GM18507 (cell line): ENCODE results near the gene C17orf75.
"Not testable (repeated sequence)": the region's sequence is repeated elsewhere in the genome, so short reads cannot be mapped to it uniquely, and the experiment has no call there.

Experiments used
- DNase-seq: peaks from one replicate; pipeline ENCODE4 v3.0.0; 2011; ENCODE audit warnings: low read depth; ENCODE audit not compliant: insufficient read length; ENCODE audit errors: extremely low spot score
- FAIRE-seq: peaks from 2 replicates; lab custom pipeline; 2011; peaks lifted over from hg19 to GRCh38; lab: Jason Lieb, UNC

C17orf75 gene

DNA sequence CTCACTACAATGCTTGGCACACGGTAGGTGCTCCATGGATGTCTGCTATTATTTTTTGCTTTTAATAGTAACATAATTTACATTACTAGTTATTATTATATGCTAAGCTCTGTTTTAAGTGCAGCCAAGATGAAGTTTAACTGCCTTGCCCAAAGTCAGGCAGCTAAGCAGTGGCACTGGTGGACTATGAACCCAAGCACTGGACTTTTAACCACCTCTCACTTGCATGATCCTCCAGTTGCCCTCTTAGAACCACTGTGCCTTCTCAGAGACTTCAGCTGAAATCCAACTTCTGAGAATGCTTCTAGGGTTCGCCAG, 6.5 kb upstream of the C17orf75 start:
- FAIRE-seq (no peak), DNase-seq (no peak)

DNA sequence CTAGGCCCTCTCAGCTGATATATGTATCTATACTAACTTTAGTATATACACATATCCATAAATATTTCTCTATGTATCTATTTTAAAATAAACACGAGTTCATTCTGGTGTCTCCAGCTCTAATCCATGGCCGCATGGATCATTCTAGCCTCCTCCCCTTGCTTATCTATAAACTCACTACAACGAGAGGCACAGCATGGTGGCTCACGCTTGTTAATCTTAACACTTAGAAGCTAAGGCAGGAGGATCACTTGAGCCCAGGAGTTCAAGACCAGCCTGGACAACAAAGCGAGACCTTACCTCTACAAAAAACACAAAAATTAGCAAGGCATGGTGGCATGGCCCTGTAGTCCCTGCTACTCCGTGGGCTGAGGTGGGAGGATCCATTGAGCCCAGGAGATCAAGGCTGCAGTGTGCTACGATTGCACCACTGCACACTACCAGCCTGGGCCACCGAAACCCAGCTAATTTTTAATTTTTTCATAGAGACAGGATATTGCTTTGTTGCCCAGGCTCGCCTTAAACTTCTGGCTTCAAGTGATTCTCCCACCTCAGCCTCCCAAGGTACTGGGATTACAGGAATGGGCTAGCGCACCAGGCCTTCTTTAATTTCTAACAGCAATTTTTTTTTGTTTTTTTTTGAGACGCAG, 4.1 kb upstream of the C17orf75 start:
- no peak for FAIRE-seq

DNA sequence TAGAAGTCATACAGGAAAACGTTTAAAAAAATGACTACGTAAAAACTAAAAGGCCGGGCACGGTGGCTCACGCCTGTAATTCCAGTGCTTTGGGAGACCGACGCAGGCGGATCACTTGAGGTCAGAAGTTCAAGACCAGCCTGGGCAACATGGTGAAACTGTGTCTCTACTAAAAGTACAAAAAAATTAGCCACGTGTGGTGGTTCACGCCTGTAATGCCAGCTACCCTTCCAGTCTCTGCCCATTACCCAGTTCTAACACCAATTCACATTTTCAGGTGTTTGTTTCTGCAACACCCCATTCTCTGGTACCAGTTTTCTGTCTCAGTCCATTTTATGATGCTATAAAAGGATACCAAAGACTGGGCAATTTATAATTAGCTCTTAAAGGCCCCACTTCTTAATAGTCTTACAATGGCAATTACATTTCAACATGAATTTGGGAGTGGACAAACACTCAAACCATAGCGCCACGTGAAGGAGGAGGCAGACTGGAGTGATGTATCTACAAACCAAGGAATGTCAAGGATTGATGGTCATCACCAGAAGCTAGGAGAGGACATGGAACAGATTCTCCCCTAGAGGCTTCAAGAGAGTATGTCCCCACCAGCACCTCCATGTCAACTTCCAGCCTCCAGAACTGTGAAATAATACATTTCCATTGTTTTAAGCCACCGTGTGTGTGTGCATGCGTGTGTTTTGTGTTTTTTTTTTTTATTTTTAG, 791 bp upstream of the C17orf75 start:
- DNase-seq = no peak
- FAIRE-seq = no peak

More for the DNA sequence above, 4.1 kb upstream of the C17orf75 start:
- DNase-seq = no peak

DNA sequence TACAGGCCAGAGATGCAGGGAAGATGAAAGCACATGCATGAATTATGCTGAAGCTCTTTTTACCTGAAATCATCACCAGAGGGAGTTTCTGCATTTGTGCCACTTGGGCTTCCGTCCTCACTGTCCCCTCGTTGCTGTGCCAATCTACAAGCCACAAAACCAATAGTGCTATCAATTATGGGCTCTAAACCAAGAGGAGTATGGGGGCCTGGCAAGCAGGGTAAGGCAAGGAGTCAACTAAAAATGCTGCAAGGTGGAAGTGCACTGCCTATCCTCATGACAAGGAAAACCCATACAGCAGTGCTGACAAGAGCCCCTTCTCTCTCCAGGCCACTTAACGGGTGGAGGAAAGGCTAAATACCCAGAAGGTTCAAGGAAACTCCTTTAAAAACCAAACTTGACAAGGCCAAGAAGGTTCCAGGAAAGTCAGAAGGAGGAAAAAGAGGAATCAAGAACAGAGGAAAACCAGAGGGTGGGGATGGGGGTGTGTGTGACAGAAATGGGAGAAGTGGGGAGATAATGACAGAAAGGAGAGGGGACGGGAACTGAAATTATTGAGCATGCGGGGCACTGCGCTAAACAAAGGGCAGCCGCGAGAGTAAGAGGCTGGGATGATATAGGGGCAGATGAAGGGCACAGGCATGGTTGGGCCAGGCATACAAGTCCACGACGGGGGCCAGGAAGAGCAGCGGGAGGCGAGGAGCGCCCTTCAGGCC, 674 bp downstream of the C17orf75 start:
- FAIRE-seq (peak; percentile 72), DNase-seq (no peak)

GRCh38 chr17:32335687-32336086, 6.3 kb downstream of the C17orf75 start:
- FAIRE-seq (no peak), DNase-seq (no peak)

DNA sequence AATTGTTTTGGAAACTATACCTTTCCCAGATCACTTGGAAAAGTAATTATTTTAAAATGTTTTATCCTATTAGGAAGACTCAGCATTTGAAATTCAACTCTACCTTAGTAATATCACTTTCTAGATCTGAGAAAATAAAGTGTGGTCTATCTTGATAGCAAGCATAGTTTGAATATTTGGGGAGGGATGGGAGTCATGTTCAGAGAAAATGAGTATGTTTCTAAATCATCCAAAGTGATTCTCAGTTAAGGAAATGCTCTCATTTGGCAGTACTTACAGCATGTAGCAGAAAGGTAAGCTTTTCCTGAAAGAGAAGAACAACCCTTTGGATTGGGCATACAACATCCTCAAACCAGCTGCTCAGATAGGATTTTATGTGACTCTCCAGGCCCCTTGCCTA, 6.9 kb downstream of the C17orf75 start:
- FAIRE-seq (no peak), DNase-seq (no peak)

GRCh38 chr17:32333187-32333586, 8.8 kb downstream of the C17orf75 start:
- FAIRE-seq (no peak), DNase-seq (no peak)

- no peak for FAIRE-seq
- DNase-seq = no peak
Observed at GRCh38 chr17:32331243-32332040, 10.5 kb downstream of the C17orf75 start.

DNA sequence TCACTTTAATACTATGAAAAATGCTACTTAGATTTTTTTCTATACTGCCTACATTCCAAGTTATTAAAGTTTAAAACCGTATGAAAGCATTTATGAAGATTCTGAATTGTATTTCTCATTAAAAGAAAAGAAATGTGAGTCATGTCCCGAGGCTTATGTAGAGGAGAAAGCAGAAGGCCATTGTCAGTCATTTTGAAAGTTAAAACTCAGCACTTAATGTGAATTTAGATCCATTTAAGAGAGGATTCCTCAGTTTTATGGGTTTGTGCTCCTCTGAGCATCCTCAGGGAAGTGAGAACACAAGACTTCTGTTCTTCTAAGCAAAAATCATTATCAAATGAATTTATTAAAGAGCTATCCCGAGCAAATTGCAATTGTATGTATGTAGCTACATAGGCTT, 11.8 kb downstream of the C17orf75 start:
- no peak for FAIRE-seq
- no peak for DNase-seq

DNA sequence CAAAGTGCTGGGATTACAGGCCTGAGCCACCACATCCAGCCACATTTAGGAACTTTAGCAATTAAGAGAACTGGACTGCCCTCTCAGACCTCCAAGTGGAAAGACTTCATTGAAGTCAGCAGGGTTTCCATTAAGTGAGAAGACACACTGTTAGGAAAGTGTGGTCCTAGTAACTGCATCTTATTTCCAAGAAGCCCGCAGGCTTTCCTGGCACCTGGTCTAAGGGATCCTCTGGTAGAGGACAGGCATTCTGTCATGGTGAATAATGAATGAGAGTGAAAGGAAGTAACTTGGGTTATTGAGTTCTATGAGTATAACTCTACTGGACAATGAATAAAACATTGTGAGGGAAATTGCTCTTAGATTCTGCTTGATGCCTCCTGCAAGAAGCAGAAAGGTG, 14.1 kb downstream of the C17orf75 start:
- DNase-seq (no peak), FAIRE-seq (no peak)

GRCh38 chr17:32323811-32324491, 18.0 kb downstream of the C17orf75 start:
- FAIRE-seq (peak; percentile 84), DNase-seq (no peak)

GRCh38 chr17:32323046-32323445, 18.9 kb downstream of the C17orf75 start:
- no peak for DNase-seq
- FAIRE-seq = no peak

DNA sequence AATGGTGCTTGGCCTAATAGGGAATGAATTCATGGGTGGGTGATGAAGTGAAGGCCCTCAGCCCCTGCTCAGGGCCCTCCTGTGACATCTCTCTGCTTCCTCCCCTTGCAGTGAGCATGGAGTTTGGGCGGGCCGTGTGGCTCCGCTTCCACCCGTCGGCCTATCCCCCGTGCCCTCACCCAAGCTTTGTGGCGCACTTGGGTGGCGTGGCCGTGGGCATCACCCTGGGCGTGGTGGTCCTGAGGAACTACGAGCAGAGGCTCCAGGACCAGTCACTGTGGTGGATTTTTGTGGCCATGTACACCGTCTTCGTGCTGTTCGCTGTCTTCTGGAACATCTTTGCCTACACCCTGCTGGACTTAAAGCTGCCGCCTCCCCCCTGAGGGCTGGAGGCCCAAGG, 21.1 kb downstream of the C17orf75 start:
- DNase-seq (no peak), FAIRE-seq (no peak)

DNA sequence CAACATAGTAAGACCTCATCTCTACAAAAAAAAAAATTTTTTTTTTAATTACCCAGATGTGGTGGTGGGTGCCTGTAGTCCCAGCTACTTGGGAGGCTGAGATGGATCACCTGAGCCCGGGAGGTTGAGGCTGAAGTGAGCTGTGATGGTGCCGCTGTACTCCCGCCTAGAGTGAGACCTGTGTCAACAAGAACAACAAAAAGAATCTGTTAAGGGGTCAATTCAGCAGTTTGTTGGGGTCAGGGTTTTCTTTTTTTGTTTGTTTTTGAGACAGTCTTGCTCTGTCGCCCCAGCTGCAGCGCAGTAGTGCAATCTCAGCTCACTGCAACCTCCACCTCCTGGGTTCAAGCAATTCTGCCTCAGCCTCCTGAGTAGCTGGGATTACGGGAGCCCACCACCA, 21.9 kb downstream of the C17orf75 start:
- not testable (repeated sequence) for FAIRE-seq, DNase-seq

DNA sequence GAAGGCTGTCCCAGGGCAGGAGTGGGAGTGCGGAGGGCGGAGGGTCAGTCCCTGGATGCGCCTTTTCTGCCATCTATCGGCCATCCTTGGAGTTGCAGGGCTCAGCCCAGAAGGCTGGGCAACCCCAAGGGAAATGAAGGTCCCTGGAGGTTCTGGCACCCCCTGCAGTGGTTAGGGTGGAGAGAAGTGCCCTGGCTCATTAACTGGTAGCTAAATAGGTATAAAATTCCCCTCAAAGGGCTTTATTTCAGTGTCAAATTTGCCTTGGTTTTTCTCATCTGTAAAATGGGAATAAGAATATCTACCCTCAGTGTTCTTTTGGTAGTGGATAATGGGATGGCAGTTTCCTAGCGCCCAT, 22.4 kb downstream of the C17orf75 start:
- DNase-seq (peak; percentile 70), FAIRE-seq (peak; percentile 89)

GRCh38 chr17:32318071-32318470, 23.9 kb downstream of the C17orf75 start:
- FAIRE-seq = no peak

DNA sequence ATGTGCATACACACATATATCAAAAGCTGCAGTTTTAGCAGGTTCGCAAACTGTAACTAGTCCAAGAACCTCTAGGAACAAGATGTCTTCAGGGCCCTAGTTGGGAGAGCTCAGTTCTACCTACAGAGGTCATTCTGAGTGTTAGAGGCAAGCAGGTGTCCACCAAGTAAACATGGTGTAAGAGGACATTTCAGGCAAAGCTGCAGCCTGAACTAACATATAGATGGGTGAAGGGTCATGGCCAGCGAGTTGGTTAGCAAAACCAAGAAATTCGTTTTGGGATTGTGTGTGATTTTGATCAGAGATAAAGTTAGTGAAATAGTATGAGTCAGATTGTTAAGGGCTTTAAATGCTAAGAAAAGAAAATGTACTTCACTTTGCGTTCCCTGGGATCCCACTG, 24.6 kb downstream of the C17orf75 start:
- DNase-seq (no peak), FAIRE-seq (no peak)

More at GRCh38 chr17:32318071-32318470, 23.9 kb downstream of the C17orf75 start:
- DNase-seq = no peak

- not testable (repeated sequence) for FAIRE-seq, DNase-seq
Observed at GRCh38 chr17:32316653-32317052, 25.3 kb downstream of the C17orf75 start.

DNA sequence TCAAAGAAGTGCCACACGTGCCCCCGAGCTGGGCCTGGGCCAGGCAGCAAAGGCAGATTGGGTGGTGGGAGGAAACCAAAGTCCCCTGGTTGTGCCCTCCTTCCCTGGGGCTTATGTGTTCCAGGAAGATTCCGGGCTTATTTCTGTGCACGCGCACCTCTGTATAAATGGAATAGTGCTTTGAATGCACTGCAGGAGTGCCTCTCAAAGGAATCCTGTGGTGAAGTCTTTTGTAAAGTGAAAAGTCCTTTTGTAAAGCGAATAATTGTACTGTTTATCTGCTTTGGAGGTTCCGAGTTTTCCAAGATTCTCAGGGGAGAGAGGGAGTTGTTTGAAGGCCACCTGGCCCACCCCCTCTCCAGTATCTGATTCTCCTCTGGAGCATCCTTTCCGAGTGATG, 26.8 kb downstream of the C17orf75 start:
- no peak for FAIRE-seq
- DNase-seq = no peak

GRCh38 chr17:32314636-32315035, 27.3 kb downstream of the C17orf75 start:
- DNase-seq (no peak), FAIRE-seq (no peak)
